Medulla oblongata (tissue), 1 donor: ENCODE data around the gene VIPAS39.
A peak's percentile ranks its signal among the peaks of the same experiment; 100 is the strongest.

Experiments
- DNase-seq: peaks from one replicate; pipeline ENCODE4 v3.0.0-alpha.2; 2015; ENCODE audit errors: extremely low spot score

VIPAS39 gene

GRCh38 chr14:77457522-77458248 is at the start of gene VIPAS39, which contains the start of gene AHSA1:
TSS of gene VIPAS39 (minus strand) at chr14:77457601. CDS start at chr14:77454102, 3,499 bp downstream.
TSS of gene AHSA1 (plus strand) at chr14:77458093. CDS start at chr14:77458190, 97 bp downstream.
- DNase-seq, result peak; percentile 100

DNA sequence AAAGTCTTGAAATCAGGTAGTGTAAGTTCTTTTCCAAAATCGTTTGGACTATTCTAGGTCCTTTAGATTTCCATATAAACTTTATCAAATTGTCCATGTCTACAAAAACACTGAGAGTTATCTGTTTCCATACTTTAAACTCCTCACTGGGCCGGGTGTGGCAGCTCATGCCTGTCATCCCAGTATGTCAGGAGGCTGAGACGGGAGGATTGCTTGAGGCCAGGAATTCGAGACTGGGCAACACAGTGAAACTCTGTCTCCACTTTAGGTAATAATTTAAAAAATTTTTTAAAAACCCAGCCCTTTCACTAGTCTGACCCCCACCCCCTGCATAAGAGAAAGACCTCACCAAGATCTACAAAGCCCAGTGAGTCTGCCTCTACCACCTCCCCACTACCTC is 47.6 kb upstream of the VIPAS39 start:
- no peak for DNase-seq

GRCh38 chr14:77503138-77503537 is 45.7 kb upstream of the VIPAS39 start:
- DNase-seq, result no peak

DNA sequence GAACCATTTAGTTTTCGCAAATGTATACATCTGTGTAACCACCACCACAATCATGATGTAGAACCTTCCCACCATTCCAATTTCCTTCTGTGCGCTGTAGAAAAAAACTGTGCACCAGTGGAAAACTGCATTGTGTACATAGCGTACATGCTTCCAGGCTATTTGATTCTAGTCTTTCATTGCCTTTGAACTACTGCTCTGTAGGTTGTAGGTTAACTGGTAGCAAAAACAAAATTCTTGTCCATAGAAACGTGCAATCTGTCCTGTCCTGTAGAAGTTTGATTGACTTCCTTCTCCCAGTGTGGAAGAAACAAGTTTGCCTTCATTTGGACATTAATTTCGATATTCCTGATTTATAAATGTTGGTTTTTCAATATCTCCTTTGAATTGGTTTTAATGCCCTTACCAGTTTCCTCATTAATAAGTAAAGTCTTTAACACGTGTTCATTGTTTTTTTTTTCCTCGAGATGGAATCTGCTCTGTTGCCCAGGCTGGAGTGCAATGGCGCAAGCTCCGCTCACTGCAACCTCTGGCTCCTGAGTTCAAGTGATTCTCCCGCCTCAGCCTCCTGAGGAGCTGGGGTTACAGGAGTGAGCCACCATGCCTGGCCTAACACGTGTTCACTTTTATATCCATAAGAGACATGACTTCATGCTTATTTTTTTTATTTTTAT is 44.8 kb upstream of the VIPAS39 start:
- no peak for DNase-seq

- no peak for DNase-seq
Observed at GRCh38 chr14:77498984-77499527, 41.7 kb upstream of the VIPAS39 start.

GRCh38 chr14:77498120-77498979 is 40.9 kb upstream of the VIPAS39 start, which contains the start of gene ISM2:
TSS of gene ISM2 (minus strand) at chr14:77498816. CDS start at chr14:77498793, 23 bp downstream.
- DNase-seq, result no peak

DNA sequence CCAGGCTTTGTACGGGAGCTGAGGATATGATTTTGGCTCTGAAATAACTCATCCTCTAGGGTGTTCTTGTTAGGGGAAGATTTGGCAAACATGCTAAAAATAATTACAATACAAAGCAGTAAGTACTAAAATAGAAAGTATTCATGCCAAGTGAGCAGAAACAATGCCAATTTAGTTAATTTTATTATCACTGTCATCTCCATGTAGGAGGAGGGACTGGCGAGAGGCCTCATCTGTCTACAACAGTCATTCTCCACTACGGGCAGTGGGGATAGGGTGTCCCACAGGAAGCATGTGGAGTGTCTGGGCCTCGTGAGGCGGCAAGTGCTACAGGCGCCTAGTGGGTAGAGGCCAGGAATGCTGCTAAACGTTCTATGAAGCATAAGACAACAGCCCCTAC is 37.9 kb upstream of the VIPAS39 start:
- DNase-seq, result no peak

GRCh38 chr14:77491056-77491455 is 33.7 kb upstream of the VIPAS39 start:
- DNase-seq, result no peak

DNA sequence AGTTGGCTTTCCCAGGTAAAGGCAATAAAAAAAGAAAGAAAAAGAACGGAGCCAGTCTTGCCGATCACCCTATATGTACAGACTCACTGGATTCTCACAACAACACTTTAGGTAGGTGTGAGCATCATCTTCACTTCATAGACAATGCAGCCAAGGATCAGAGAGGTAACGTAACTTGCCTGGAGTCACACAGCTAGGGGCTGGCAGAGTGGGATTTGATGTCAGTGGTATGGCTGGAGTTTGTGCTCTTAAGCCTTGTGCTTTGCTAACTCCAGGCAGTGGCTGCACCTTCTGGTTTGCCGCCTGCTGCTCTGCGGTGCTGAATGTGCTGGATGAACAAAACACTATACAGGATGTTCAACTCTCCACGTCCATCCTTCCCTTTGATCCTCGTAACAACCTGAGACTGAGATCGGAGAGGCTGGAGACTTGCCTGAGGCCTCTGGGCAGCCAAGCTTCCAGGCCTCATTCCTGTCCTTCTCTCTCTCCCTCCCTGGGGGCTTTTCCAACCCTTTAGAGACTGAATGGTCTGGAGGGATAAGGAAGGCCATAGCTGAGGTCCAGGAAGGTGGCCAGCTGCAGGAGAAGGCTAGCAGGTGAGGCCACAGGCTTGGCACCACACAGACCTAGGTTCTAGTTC is 33.1 kb upstream of the VIPAS39 start:
- DNase-seq, result no peak

DNA sequence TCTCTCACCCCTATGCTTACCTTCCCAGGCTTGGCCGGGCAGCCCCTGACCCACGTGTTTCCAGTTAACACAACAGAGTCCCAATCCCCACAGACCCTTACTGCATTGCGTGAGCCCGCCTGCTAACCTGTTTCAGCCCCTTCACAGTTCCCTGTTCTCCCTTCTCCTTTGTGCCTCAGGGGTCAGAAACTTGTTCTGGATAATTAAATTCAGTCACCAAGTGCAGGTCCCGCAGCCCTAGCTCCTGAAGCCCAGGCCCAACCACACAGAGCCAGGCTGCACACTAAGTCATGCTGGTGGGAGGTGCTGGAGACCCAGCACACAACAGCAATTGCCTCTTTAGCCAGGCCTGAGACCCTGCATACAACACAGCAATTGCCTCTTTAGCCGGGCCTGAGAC is 31.6 kb upstream of the VIPAS39 start:
- no peak for DNase-seq

DNA sequence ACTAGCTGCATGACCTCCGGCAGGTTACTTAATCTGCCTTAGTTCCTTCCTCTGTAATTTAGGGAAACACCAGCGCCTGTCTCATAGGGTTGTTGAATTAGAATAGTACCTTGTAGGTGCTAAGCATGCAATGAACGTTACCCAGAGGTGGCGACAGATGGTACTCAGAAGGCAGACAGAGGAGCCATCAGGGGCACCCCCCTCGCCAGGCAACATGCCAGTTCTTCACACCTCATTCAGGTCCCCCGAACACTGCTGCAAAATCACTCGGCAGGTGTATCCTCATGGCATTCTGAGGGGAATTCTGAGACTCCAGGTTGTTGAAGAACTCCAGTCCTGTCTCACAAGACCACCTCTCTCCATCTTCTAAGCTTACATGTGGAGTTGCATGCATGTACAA is 31.2 kb upstream of the VIPAS39 start:
- DNase-seq, result no peak

GRCh38 chr14:77485901-77486678 is 28.7 kb upstream of the VIPAS39 start:
- DNase-seq, result no peak

GRCh38 chr14:77485256-77485655 is 27.9 kb upstream of the VIPAS39 start:
- DNase-seq, result no peak

GRCh38 chr14:77482422-77482821 is 25.0 kb upstream of the VIPAS39 start:
- no peak for DNase-seq

GRCh38 chr14:77478796-77479195 is 21.4 kb upstream of the VIPAS39 start:
- DNase-seq, result no peak

DNA sequence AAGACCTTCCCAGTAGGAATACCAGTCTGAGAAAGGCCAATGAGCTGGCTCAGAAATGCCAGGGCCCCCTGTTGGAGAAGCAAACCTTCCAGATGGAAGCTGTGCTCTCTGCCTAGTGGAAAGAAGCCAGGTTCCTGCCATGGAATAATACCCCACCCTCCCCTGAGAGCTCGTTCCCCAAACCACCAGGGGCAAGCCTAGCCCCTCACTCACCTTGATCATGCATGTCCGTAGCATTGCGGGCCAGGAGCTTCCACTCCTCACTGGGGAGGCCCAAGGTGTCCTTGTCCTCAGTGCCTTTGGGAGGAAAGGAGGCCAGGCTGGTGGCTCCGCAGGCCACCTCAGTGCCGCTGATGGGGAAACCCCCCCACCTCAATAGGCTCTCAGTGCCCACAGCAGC is 20.6 kb upstream of the VIPAS39 start:
- DNase-seq, result no peak

GRCh38 chr14:77475432-77476115 is 18.2 kb upstream of the VIPAS39 start:
- no peak for DNase-seq

DNA sequence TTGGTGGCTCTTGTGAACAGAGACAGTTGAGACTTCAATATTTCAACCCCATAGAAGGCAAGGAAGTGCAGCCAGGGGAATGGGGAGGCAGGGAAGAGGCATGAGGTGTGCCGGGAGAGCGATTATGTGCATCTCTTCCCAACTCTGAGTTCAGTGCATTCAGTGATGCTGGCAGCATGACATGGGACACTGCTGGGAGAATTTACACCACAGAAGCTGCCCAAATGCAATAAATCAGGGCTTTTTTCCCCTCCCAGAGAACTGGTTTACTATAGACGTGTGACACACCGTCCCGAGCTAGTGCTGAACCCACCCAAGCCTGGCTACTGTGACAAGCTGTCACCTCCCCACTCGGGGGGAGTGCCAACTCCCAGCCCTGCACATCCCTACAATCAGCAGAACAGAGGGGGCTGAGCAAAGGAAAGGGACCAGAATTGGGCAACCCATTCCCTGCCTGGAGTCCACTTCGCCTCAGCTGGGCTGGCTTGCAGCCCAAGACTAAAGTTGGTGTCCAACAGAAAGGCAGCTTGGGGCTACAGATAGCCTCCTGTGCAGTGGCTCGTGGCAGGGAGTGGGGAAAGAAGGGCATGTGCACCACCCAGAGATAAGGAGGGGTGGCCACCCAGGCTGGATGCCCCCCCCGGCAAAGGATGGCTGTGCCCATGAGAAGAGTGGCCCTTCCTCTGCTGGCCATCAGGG is 17.2 kb upstream of the VIPAS39 start:
- DNase-seq, result no peak

- DNase-seq, result no peak
Observed at GRCh38 chr14:77473921-77474320, 16.5 kb upstream of the VIPAS39 start.
